NCI-H2081 treated with DMSO at 0.1 percent for 48 hours (cell line): Measurements from ENCODE around the gene LRRC38.
"Not testable (repeated sequence)": the region's sequence is repeated elsewhere in the genome, so short reads cannot be mapped to it uniquely, and the experiment has no call there.

ENCODE experiments used
- DNase-seq: peaks from one replicate; lab custom pipeline; 2025; lab: John Stamatoyannopoulos, UW

Gene LRRC38

GRCh38 chr1:13461977-13462376 is 51.8 kb downstream of the LRRC38 start:
- DNase-seq, result no peak

- no peak for DNase-seq
Measured at GRCh38 chr1:13456904-13457532, 56.8 kb downstream of the LRRC38 start.

- DNase-seq, result no peak
Measured at GRCh38 chr1:13451399-13451965, 62.3 kb downstream of the LRRC38 start.

GRCh38 chr1:13450204-13450603 is 63.6 kb downstream of the LRRC38 start:
- no peak for DNase-seq

- no peak for DNase-seq
Measured at GRCh38 chr1:13443335-13443979, 70.3 kb downstream of the LRRC38 start.

- DNase-seq, result not testable (repeated sequence)
Measured at GRCh38 chr1:13439104-13439783, 74.6 kb downstream of the LRRC38 start.

GRCh38 chr1:13435458-13435857 is 78.3 kb downstream of the LRRC38 start:
- no peak for DNase-seq

- not testable (repeated sequence) for DNase-seq
Measured at GRCh38 chr1:13433694-13434358, 80.0 kb downstream of the LRRC38 start.

GRCh38 chr1:13432251-13432650 is 81.6 kb downstream of the LRRC38 start:
- no peak for DNase-seq

GRCh38 chr1:13430495-13430894 is 83.3 kb downstream of the LRRC38 start:
- no peak for DNase-seq
